Astrocyte (in vitro differentiated cells and primary cell): ENCODE measurements around the gene THBS1. TPM values are rescaled to one million over a fixed set of nuclear protein-coding genes. Genes with fewer than 3 reads are reported as not detected.

Source experiments
- DNase-seq: peaks from one replicate; pipeline ENCODE4 v3.0.0-alpha.2; 2010; ENCODE audit warnings: low read depth
- FAIRE-seq: peaks from 2 replicates; lab custom pipeline; 2011; peaks lifted over from hg19 to GRCh38; lab: Jason Lieb, UNC
- H2AFZ ChIP-seq: 2 replicates; pipeline ENCODE4 v1.6.0; 2012; ENCODE audit warnings: low read depth, low read length, inconsistent platforms
- H3K27ac ChIP-seq: 2 replicates; pipeline ENCODE4 v1.5.1; 2011; ENCODE audit warnings: low read depth, low read length, inconsistent platforms
- H3K27me3 ChIP-seq: 2 replicates; pipeline ENCODE4 v1.6.0; 2011; ENCODE audit warnings: low read length, inconsistent platforms; ENCODE audit not compliant: insufficient read depth
- H3K36me3 ChIP-seq: 2 replicates; pipeline ENCODE4 v1.5.1; 2011; ENCODE audit warnings: low read length, inconsistent platforms; ENCODE audit not compliant: insufficient read depth
- H3K4me1 ChIP-seq: 2 replicates; pipeline ENCODE4 v1.5.1; 2011; ENCODE audit warnings: low read length, inconsistent platforms; ENCODE audit not compliant: insufficient read depth
- H3K4me2 ChIP-seq: 2 replicates; pipeline ENCODE4 v1.6.0; 2012; ENCODE audit warnings: low read length, inconsistent platforms
- H3K4me3 ChIP-seq: 2 replicates; pipeline ENCODE4 v1.5.1; 2011; ENCODE audit warnings: low read depth, mild to moderate bottlenecking, low read length, inconsistent platforms; ENCODE audit not compliant: insufficient read depth
- H3K79me2 ChIP-seq: 2 replicates; pipeline ENCODE4 v1.6.0; 2012; ENCODE audit warnings: mild to moderate bottlenecking, low read length, inconsistent platforms; ENCODE audit not compliant: insufficient read depth
- H3K9ac ChIP-seq: 2 replicates; pipeline ENCODE4 v1.6.0; 2012; ENCODE audit warnings: mild to moderate bottlenecking, low read length, inconsistent platforms
- H3K9me3 ChIP-seq: 2 replicates; pipeline ENCODE4 v1.5.1; 2012; ENCODE audit warnings: low read depth, mild to moderate bottlenecking, low read length, inconsistent platforms; ENCODE audit not compliant: insufficient read depth
- H4K20me1 ChIP-seq: 2 replicates; pipeline ENCODE4 v1.6.0; 2012; ENCODE audit warnings: low read length, inconsistent platforms; ENCODE audit not compliant: insufficient read depth
- H3K27ac Mint-ChIP-seq: one replicate; pipeline ENCODE4 v1.8.0; 2021; ENCODE audit warnings: mild to moderate bottlenecking, mixed read lengths; ENCODE audit not compliant: unreplicated experiment
- H3K27me3 Mint-ChIP-seq: one replicate; pipeline ENCODE4 v1.8.0; 2021; ENCODE audit warnings: low read depth, mixed read lengths; ENCODE audit not compliant: unreplicated experiment
- H3K36me3 Mint-ChIP-seq: one replicate; pipeline ENCODE4 v1.8.0; 2021; ENCODE audit warnings: low read depth, mixed read lengths; ENCODE audit not compliant: unreplicated experiment
- H3K4me1 Mint-ChIP-seq: one replicate; pipeline ENCODE4 v1.8.0; 2021; ENCODE audit warnings: low read depth, mixed read lengths; ENCODE audit not compliant: unreplicated experiment
- H3K4me3 Mint-ChIP-seq: one replicate; pipeline ENCODE4 v1.8.0; 2021; ENCODE audit warnings: mild to moderate bottlenecking, moderate library complexity, mixed read lengths; ENCODE audit not compliant: unreplicated experiment
- H3K9me3 Mint-ChIP-seq: one replicate; pipeline ENCODE4 v1.8.0; 2021; ENCODE audit warnings: mild to moderate bottlenecking, mixed read lengths; ENCODE audit not compliant: unreplicated experiment
- EZH2 ChIP-seq: IDR thresholded peaks from 2 replicates; pipeline ENCODE4 v1.6.1; 2012; ENCODE audit warnings: mild to moderate bottlenecking, low read length, inconsistent platforms; ENCODE audit not compliant: insufficient read depth
- total RNA-seq: library from RNA; stranded (reverse); gene quantifications from 2 replicates; pipeline ENCODE4 v1.2.1, GENCODE V29; 2021
- TF ChIP-seq, protein P1 (sequence below): IDR thresholded peaks from 2 replicates; pipeline ENCODE4 v1.5.1; 2011; ENCODE audit warnings: low read depth, mild to moderate bottlenecking, inconsistent platforms, low read length, moderate library complexity; ENCODE audit not compliant: insufficient read depth

THBS1 gene
- total RNA-seq, 1 donor from 2014 or later = 720 TPM

DNA sequence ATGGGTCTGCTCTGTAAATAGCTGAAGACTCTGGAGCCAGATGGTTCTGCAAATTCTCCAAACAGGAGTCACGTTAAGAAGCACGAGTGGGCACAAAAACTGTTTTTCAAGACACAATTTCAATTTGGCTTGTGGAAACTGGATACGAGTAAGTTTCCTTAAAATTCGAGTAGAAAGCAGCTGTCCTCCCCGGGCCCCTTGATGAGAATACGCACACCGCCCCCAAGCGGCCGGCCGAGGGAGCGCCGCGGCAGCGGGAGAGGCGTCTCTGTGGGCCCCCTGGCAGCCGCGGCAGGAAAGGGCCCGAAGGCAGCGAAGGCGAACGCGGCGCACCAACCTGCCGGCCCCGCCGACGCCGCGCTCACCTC lies 778 bp upstream of the THBS1 start:
- H3K9me3 Mint-ChIP-seq = peaks cover 6% of the 10 kb centered on the region
- peaks cover 41% of the 10 kb centered on the region for H4K20me1 ChIP-seq
- peak overlapping the region; percentile 94 for H3K4me2 ChIP-seq
- H3K36me3 Mint-ChIP-seq = peaks cover 7% of the 10 kb centered on the region
- no peaks in the 10 kb centered on the region for H3K9me3 ChIP-seq
- no peaks in the 10 kb centered on the region for H3K27me3 ChIP-seq
- peak; percentile 94 for FAIRE-seq
- H3K27ac Mint-ChIP-seq = peak overlapping the region; percentile 100
- peak overlapping the region; percentile 94 for H3K4me3 ChIP-seq
- peaks cover 28% of the 10 kb centered on the region for H3K36me3 ChIP-seq
- peak overlapping the region; percentile 64 for H2AFZ ChIP-seq
- no peak for TF ChIP-seq EZH2
- TF ChIP-seq, protein P1, sequence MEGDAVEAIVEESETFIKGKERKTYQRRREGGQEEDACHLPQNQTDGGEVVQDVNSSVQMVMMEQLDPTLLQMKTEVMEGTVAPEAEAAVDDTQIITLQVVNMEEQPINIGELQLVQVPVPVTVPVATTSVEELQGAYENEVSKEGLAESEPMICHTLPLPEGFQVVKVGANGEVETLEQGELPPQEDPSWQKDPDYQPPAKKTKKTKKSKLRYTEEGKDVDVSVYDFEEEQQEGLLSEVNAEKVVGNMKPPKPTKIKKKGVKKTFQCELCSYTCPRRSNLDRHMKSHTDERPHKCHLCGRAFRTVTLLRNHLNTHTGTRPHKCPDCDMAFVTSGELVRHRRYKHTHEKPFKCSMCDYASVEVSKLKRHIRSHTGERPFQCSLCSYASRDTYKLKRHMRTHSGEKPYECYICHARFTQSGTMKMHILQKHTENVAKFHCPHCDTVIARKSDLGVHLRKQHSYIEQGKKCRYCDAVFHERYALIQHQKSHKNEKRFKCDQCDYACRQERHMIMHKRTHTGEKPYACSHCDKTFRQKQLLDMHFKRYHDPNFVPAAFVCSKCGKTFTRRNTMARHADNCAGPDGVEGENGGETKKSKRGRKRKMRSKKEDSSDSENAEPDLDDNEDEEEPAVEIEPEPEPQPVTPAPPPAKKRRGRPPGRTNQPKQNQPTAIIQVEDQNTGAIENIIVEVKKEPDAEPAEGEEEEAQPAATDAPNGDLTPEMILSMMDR = peak; percentile 75
- peak overlapping the region; percentile 97 for H3K27ac ChIP-seq
- H3K79me2 ChIP-seq = peaks cover 43% of the 10 kb centered on the region
- H3K9ac ChIP-seq = peak overlapping the region; percentile 96
- peaks cover 38% of the 10 kb centered on the region for H3K4me1 Mint-ChIP-seq
- no peaks in the 10 kb centered on the region for H3K27me3 Mint-ChIP-seq
- H3K4me3 Mint-ChIP-seq = peak overlapping the region; percentile 98
- peak; percentile 92 for DNase-seq
- peaks cover 47% of the 10 kb centered on the region for H3K4me1 ChIP-seq

DNA sequence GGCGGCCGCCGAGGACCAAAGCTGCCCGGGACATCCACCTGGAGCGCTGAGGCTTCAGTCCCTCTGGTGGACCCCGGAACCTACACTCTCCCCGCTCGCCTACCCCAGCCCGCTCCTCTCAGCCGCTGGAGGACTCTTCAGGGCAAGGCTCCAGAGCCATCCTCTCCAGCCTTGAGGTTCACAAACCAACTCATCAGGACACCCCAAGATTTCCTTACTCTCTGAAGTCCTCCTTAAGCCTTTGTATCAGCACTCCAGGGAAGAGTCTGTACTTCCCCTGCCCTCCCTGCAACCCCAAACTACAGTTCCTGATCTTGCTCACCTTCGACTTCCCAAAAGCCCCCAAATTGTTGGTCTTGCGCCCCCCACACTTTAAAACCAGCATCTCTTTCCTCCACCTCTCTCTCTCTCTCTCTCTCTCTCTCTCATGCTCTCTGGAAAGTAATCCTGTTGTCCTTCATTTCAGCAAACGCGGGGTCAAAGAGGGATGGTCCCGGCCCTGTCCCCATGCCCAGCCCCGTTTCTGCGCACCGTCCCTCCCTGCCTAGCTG lies 438 bp downstream of the THBS1 start:
- Histone ChIP-seq H3K27ac (peak overlapping the region; percentile 97), H3K79me2 (peaks cover 47% of the 10 kb centered on the region), H3K9me3 (no peaks in the 10 kb centered on the region), H3K4me3 (peak overlapping the region; percentile 94), H3K27me3 (no peaks in the 10 kb centered on the region), H3K36me3 (peaks cover 40% of the 10 kb centered on the region), H2AFZ (no peak overlapping the region), H4K20me1 (peaks cover 53% of the 10 kb centered on the region), H3K4me1 (peaks cover 59% of the 10 kb centered on the region), H3K9ac (peak overlapping the region; percentile 96), H3K4me2 (peak overlapping the region; percentile 94)
- peak overlapping the region; percentile 98 for H3K4me3 Mint-ChIP-seq
- H3K4me1 Mint-ChIP-seq = peaks cover 49% of the 10 kb centered on the region
- FAIRE-seq = no peak
- H3K27me3 Mint-ChIP-seq = no peaks in the 10 kb centered on the region
- peaks cover 5% of the 10 kb centered on the region for H3K9me3 Mint-ChIP-seq
- TF ChIP-seq, protein P1 = no peak
- no peak for TF ChIP-seq EZH2
- peaks cover 13% of the 10 kb centered on the region for H3K36me3 Mint-ChIP-seq
- peak overlapping the region; percentile 76 for H3K27ac Mint-ChIP-seq
- no peak for DNase-seq

DNA sequence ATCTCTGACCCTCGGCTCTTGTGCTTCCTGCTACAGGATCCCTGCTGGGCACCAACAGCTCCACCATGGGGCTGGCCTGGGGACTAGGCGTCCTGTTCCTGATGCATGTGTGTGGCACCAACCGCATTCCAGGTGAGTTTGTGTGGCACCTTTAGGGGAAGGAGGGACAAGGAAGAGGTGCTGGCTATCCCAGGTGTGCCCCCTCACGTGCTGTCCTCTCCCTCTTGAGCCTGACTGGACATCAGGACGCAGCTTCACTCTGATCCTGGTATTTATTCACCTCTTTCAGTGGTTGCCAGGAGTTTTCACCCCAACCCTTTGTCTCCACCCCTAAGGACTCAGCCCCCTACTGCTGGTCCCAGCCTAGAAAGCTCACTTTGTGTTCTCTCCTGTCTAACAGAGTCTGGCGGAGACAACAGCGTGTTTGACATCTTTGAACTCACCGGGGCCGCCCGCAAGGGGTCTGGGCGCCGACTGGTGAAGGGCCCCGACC lies 960 bp downstream of the THBS1 start:
- no peaks in the 10 kb centered on the region for H3K9me3 ChIP-seq
- H2AFZ ChIP-seq = no peak overlapping the region
- peak overlapping the region; percentile 94 for H3K4me2 ChIP-seq
- H3K4me3 ChIP-seq = peak overlapping the region; percentile 94
- no peaks in the 10 kb centered on the region for H3K27me3 Mint-ChIP-seq
- peaks cover 58% of the 10 kb centered on the region for H4K20me1 ChIP-seq
- H3K9ac ChIP-seq = peak overlapping the region; percentile 96
- H3K4me3 Mint-ChIP-seq = peak overlapping the region; percentile 98
- peaks cover 13% of the 10 kb centered on the region for H3K36me3 Mint-ChIP-seq
- H3K27ac ChIP-seq = peak overlapping the region; percentile 97
- H3K4me1 ChIP-seq = peaks cover 60% of the 10 kb centered on the region
- DNase-seq (no peak), FAIRE-seq (no peak)
- H3K27ac Mint-ChIP-seq = peak overlapping the region; percentile 76
- peaks cover 5% of the 10 kb centered on the region for H3K9me3 Mint-ChIP-seq
- no peaks in the 10 kb centered on the region for H3K27me3 ChIP-seq
- TF ChIP-seq EZH2 = no peak
- TF ChIP-seq, protein P1 = peak; percentile 18
- peaks cover 47% of the 10 kb centered on the region for H3K79me2 ChIP-seq
- peaks cover 45% of the 10 kb centered on the region for H3K36me3 ChIP-seq
- peaks cover 51% of the 10 kb centered on the region for H3K4me1 Mint-ChIP-seq
